K562 (cell line): Measurements from ENCODE around the gene HTR6. TPM values are rescaled to one million over a fixed set of nuclear protein-coding genes. Genes with fewer than 3 reads are reported as not detected.

Experiments used
- CBX3 ChIP-seq, 2 experiments: IDR thresholded peaks; 1 replicate in 1 of 2; 2 replicates in 1 of 2; pipeline ENCODE4 v1.6.1; 2012; ENCODE audit warnings: inconsistent platforms in 2 of 2, low read length in 2 of 2, borderline replicate concordance in 1 of 2, control low read depth in 1 of 2
- ETV1 ChIP-seq: fragments of 450-650 bp; conservative IDR thresholded peaks from 2 replicates; pipeline ENCODE4 v1.6.1; 2016; ENCODE audit warnings: missing genetic modification characterization, control low read depth, low read depth, missing compliant biosample characterization
- GATAD2B ChIP-seq: fragments of 450-650 bp; IDR thresholded peaks from 2 replicates; pipeline ENCODE4 v1.6.1; 2017; ENCODE audit warnings: mild to moderate bottlenecking, borderline replicate concordance
- HNRNPK ChIP-seq: fragments of 200-400 bp; formaldehyde crosslinking; IDR thresholded peaks from one replicate; pipeline ENCODE4 v1.6.1; 2018; ENCODE audit warnings: mild to moderate bottlenecking, low read depth, low read length; ENCODE audit not compliant: poor library complexity, severe bottlenecking
- MLX ChIP-seq, 2 experiments: fragments of 450-650 bp in 1 of 2; sonication (generic) in 1 of 2; formaldehyde crosslinking; conservative IDR thresholded peaks; 2 replicates each; pipeline versions ENCODE4 v1.4.0 to v1.8.1; 2020 to 2022; ENCODE audit warnings: mild to moderate bottlenecking in 1 of 2, missing genetic modification reagents in 1 of 2
- NONO ChIP-seq, 2 experiments: fragments of 200-400 bp in 1 of 2; fragments of 450-650 bp in 1 of 2; formaldehyde crosslinking in 1 of 2; IDR thresholded peaks; 2 replicates each; pipeline ENCODE4 v1.6.1; 2017; ENCODE audit warnings: low read depth in 2 of 2, mild to moderate bottlenecking in 2 of 2, moderate library complexity in 2 of 2, low read length in 1 of 2
- PHF20 ChIP-seq: fragments of 450-650 bp; IDR thresholded peaks from 2 replicates; pipeline ENCODE4 v1.6.1; 2018; ENCODE audit not compliant: partially characterized antibody
- PRMT5 ChIP-seq: sonication (generic); formaldehyde crosslinking; IDR thresholded peaks from 2 replicates; pipeline ENCODE4 v1.5.0; 2020; ENCODE audit warnings: missing genetic modification reagents
- ZBTB7A ChIP-seq: IDR thresholded peaks from 2 replicates; pipeline ENCODE4 v1.6.1; 2011; ENCODE audit warnings: low read depth, mild to moderate bottlenecking, low read length, moderate library complexity, borderline replicate concordance; ENCODE audit not compliant: control insufficient read depth
- ZFP1 ChIP-seq: fragments of 450-650 bp; formaldehyde crosslinking; IDR thresholded peaks from 2 replicates; pipeline ENCODE4 v1.4.0; 2020; ENCODE audit warnings: mild to moderate bottlenecking, mixed read lengths
- ZNF197 ChIP-seq: fragments of 200-800 bp; sonication (Bioruptor generic); IDR thresholded peaks from 2 replicates; pipeline ENCODE4 v1.6.1; 2016; ENCODE audit warnings: low read depth, missing genetic modification characterization, missing compliant biosample characterization
- ZNF764 ChIP-seq: fragments of 250-450 bp; sonication (Bioruptor Pico); IDR thresholded peaks from 2 replicates; pipeline ENCODE4 v1.4.0; 2020; ENCODE audit warnings: low read depth, mild to moderate bottlenecking, moderate library complexity
- polyA plus RNA-seq, 8 experiments: library from polyadenylated mRNA; depleted of rRNA in 4 of 8; stranded (reverse) in 5 of 8; unstranded in 3 of 8; fragments of >200 nt; fragmentation: Nextera tagmentation in 2 of 8; fragmentation: Illumina TruSeq in 1 of 8; extraction: Ambion mirVana in 2 of 8; extraction: Trizol in 1 of 8; gene quantifications; 2 replicates each; pipeline versions ENCODE4 v1.2.1 to v1.2.3, GENCODE V29; 2011 to 2014; ENCODE audit warnings: inconsistent platforms in 1 of 8, missing spikeins in 1 of 8
- total RNA-seq, 7 experiments: library from RNA; depleted of rRNA in 6 of 7; stranded (reverse); fragments of >200 nt in 6 of 7; fragmentation: Illumina TruSeq in 2 of 7; extraction: Trizol in 2 of 7; gene quantifications; 2 replicates each; pipeline versions ENCODE4 v1.2.1 to v1.2.3, GENCODE V29; 2011 to 2021; ENCODE audit warnings: low replicate concordance in 1 of 7
- TF ChIP-seq, protein P1 (sequence below), 2 experiments: fragments of 450-650 bp; formaldehyde crosslinking in 1 of 2; IDR thresholded peaks; 2 replicates each; pipeline versions ENCODE4 v1.4.0 to v1.6.1; 2014 to 2020; ENCODE audit warnings: mild to moderate bottlenecking in 2 of 2, borderline replicate concordance in 1 of 2, low read depth in 1 of 2
- TF ChIP-seq, protein P2 (sequence below): sonication (generic); formaldehyde crosslinking; IDR thresholded peaks from 2 replicates; pipeline ENCODE4 v1.8.1; 2023; ENCODE audit warnings: mild to moderate bottlenecking, missing genetic modification reagents

Gene HTR6
- total and polyA plus RNA-seq, 9 of the 15 experiments (the other 6 are each of a cell fraction or from before 2014, with no cell fraction given): not detected

DNA sequence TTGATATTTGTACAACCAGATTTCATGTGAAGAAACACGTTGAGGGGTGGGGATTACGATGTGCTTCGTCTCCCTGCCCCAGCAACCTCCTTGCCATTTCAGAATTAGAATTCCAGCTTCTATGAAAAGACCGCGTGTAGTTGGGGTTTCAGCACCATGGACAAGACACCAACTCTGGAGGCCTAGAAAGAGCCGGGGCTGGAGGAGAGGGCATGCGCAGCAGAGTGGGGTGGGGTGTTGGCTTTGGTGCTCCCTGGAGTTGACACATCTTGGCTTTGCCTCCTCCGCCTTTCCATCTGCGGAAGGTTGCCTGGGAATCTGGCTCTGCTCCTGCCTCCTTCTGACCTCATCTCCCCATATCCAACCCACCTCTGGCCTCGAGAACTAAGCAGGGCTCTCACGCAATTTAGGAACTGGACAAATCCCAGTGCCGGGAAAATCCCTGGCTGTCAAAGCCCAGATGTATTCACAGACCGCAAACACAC lies 11.8 kb downstream of the HTR6 start (continued):
- TF ChIP-seq, protein P1, sequence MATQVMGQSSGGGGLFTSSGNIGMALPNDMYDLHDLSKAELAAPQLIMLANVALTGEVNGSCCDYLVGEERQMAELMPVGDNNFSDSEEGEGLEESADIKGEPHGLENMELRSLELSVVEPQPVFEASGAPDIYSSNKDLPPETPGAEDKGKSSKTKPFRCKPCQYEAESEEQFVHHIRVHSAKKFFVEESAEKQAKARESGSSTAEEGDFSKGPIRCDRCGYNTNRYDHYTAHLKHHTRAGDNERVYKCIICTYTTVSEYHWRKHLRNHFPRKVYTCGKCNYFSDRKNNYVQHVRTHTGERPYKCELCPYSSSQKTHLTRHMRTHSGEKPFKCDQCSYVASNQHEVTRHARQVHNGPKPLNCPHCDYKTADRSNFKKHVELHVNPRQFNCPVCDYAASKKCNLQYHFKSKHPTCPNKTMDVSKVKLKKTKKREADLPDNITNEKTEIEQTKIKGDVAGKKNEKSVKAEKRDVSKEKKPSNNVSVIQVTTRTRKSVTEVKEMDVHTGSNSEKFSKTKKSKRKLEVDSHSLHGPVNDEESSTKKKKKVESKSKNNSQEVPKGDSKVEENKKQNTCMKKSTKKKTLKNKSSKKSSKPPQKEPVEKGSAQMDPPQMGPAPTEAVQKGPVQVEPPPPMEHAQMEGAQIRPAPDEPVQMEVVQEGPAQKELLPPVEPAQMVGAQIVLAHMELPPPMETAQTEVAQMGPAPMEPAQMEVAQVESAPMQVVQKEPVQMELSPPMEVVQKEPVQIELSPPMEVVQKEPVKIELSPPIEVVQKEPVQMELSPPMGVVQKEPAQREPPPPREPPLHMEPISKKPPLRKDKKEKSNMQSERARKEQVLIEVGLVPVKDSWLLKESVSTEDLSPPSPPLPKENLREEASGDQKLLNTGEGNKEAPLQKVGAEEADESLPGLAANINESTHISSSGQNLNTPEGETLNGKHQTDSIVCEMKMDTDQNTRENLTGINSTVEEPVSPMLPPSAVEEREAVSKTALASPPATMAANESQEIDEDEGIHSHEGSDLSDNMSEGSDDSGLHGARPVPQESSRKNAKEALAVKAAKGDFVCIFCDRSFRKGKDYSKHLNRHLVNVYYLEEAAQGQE (IDR thresholded peaks at IDR 0.05; ENCODE audit: borderline replicate concordance): peak; percentile 100
- TF ChIP-seq, protein P1 (CRISPR knock-in tag; IDR thresholded peaks at IDR 0.05; ENCODE audit: low read depth): peak; percentile 98
- TF ChIP-seq PHF20: no peak
- TF ChIP-seq, protein P2, sequence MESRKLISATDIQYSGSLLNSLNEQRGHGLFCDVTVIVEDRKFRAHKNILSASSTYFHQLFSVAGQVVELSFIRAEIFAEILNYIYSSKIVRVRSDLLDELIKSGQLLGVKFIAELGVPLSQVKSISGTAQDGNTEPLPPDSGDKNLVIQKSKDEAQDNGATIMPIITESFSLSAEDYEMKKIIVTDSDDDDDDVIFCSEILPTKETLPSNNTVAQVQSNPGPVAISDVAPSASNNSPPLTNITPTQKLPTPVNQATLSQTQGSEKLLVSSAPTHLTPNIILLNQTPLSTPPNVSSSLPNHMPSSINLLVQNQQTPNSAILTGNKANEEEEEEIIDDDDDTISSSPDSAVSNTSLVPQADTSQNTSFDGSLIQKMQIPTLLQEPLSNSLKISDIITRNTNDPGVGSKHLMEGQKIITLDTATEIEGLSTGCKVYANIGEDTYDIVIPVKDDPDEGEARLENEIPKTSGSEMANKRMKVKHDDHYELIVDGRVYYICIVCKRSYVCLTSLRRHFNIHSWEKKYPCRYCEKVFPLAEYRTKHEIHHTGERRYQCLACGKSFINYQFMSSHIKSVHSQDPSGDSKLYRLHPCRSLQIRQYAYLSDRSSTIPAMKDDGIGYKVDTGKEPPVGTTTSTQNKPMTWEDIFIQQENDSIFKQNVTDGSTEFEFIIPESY (CRISPR knock-in tag): no peak
- peak; percentile 70; the same call in 1 of the 2 replicates for TF ChIP-seq PRMT5 (CRISPR knock-in tag)
- no peak for TF ChIP-seq ETV1 (tag)
- TF ChIP-seq NONO (IDR thresholded peaks at IDR 0.05; ENCODE audit: low read depth in 2 of 2, low read length in 1 of 2): no peak
- TF ChIP-seq CBX3 (IDR thresholded peaks at IDR 0.05; ENCODE audit: borderline replicate concordance in 1 of 2, low read length in 2 of 2): no peak
- no peak for TF ChIP-seq HNRNPK
- TF ChIP-seq ZBTB7A: no peak
- TF ChIP-seq ZNF197 (CRISPR knock-in tag): 0 out of 2 replicates have a peak, but pooled peaks have one; percentile 61
- TF ChIP-seq MLX (CRISPR knock-in tag; conservative IDR thresholded peaks at IDR 0.05): no peak
- no peak for TF ChIP-seq ZFP1 (CRISPR knock-in tag)
- no peak for TF ChIP-seq GATAD2B
- no peak for TF ChIP-seq ZNF764 (CRISPR knock-in tag)
